Measurements from ENCODE around the gene SCD5. TPM values are rescaled to one million over a fixed set of nuclear protein-coding genes. Genes with fewer than 3 reads are reported as not detected.
"Not testable (repeated sequence)": the region's sequence is repeated elsewhere in the genome, so short reads cannot be mapped to it uniquely, and the experiment has no call there.

Gene SCD5
- polyA plus RNA-seq, result 10 to 100 TPM in 2 of 3 donors, 1 to 10 TPM in 1; 4.3 to 18.6 (median 14.3) TPM

- H3K27ac ChIP-seq (ENCODE audit: low read depth, low read length), result no peak within 1 kb of the TSS
- WGBS, 3 donors, result 1% methylated on average over 83 to 94 of the region's 94 CpGs
These were observed at the start of gene SCD5 for GRCh38 chr4:82798168-82799005. Gene SCD5 (minus strand): TSS chr4:82798796. CDS start chr4:82798537, 259 bp downstream.

- no peak overlapping the region for H3K27ac ChIP-seq (ENCODE audit: low read depth, low read length)
These were observed 44.0 kb upstream of the SCD5 start for GRCh38 chr4:82842593-82842992.

GRCh38 chr4:82839624-82840023 is 41.0 kb upstream of the SCD5 start:
- H3K27ac ChIP-seq (ENCODE audit: low read depth, low read length), result no peak overlapping the region
- 57 to 80% (median 78%) methylated on average over 1 of the region's 1 CpG for WGBS, 3 donors

GRCh38 chr4:82833696-82834313 is 35.2 kb upstream of the SCD5 start:
- WGBS, 3 donors, result 57 to 83% (median 75%) methylated on average over 1 of the region's 1 CpG
- H3K27ac ChIP-seq (ENCODE audit: low read depth, low read length), result no peak overlapping the region

GRCh38 chr4:82833060-82833459 is 34.5 kb upstream of the SCD5 start:
- not testable (repeated sequence) for H3K27ac ChIP-seq (ENCODE audit: low read depth, low read length)
- WGBS, 3 donors, result 58 to 94% (median 92%) methylated on average over 4 of the region's 4 CpGs

GRCh38 chr4:82825425-82825824 is 26.8 kb upstream of the SCD5 start:
- no peak overlapping the region for H3K27ac ChIP-seq (ENCODE audit: low read depth, low read length)

GRCh38 chr4:82823062-82823461 is 24.5 kb upstream of the SCD5 start:
- no peak overlapping the region for H3K27ac ChIP-seq (ENCODE audit: low read depth, low read length)
- WGBS, 3 donors, result 94 to 96% (median 94%) methylated on average over 5 of the region's 5 CpGs

More at GRCh38 chr4:82825425-82825824, 26.8 kb upstream of the SCD5 start:
- WGBS, 3 donors, result 82 to 85% (median 85%) methylated on average over 3 of the region's 3 CpGs

GRCh38 chr4:82820689-82821088 is 22.1 kb upstream of the SCD5 start:
- H3K27ac ChIP-seq (ENCODE audit: low read depth, low read length), result no peak overlapping the region
- 28 to 37% (median 28%) methylated on average over 2 of the region's 2 CpGs for WGBS, 3 donors

GRCh38 chr4:82818664-82819662 is 20.4 kb upstream of the SCD5 start:
- 83 to 90% (median 89%) methylated on average over 2 of the region's 2 CpGs for WGBS, 3 donors
- no peak overlapping the region for H3K27ac ChIP-seq (ENCODE audit: low read depth, low read length)

- 96 to 99% (median 99%) methylated on average over 6 of the region's 6 CpGs for WGBS, 3 donors
These were observed 18.3 kb upstream of the SCD5 start for GRCh38 chr4:82816874-82817273.

GRCh38 chr4:82814034-82814433 is 15.4 kb upstream of the SCD5 start:
- H3K27ac ChIP-seq (ENCODE audit: low read depth, low read length), result no peak overlapping the region
- 77 to 86% (median 83%) methylated on average over 1 of the region's 1 CpG for WGBS, 3 donors

More at GRCh38 chr4:82816874-82817273, 18.3 kb upstream of the SCD5 start:
- H3K27ac ChIP-seq (ENCODE audit: low read depth, low read length), result not testable (repeated sequence)

- 22 to 25% (median 23%) methylated on average over 6 of the region's 6 CpGs for WGBS, 3 donors
- no peak overlapping the region for H3K27ac ChIP-seq (ENCODE audit: low read depth, low read length)
These were observed 13.3 kb upstream of the SCD5 start for GRCh38 chr4:82811838-82812341.

- WGBS, 3 donors, result 54 to 88% methylated on average over 1 of the region's 1 CpG; no CpG with 5 or more reads in 1 of the 3 donors
- no peak overlapping the region for H3K27ac ChIP-seq (ENCODE audit: low read depth, low read length)
These were observed 12.8 kb upstream of the SCD5 start for GRCh38 chr4:82811392-82811791.

- WGBS, 3 donors, result 35 to 63% (median 55%) methylated on average over 4 of the region's 4 CpGs
- no peak overlapping the region for H3K27ac ChIP-seq (ENCODE audit: low read depth, low read length)
These were observed 11.6 kb upstream of the SCD5 start for GRCh38 chr4:82810176-82810575.

GRCh38 chr4:82809619-82810018 is 11.0 kb upstream of the SCD5 start:
- no peak overlapping the region for H3K27ac ChIP-seq (ENCODE audit: low read depth, low read length)

GRCh38 chr4:82803746-82804145 is 5.2 kb upstream of the SCD5 start:
- WGBS, 3 donors, result 90 to 92% (median 91%) methylated on average over 4 of the region's 4 CpGs
- no peak overlapping the region for H3K27ac ChIP-seq (ENCODE audit: low read depth, low read length)

GRCh38 chr4:82802911-82803310 is 4.3 kb upstream of the SCD5 start:
- no peak overlapping the region for H3K27ac ChIP-seq (ENCODE audit: low read depth, low read length)
- 61 to 74% (median 63%) methylated on average over 2 of the region's 2 CpGs for WGBS, 3 donors

- H3K27ac ChIP-seq (ENCODE audit: low read depth, low read length), result no peak overlapping the region
- WGBS, 3 donors, result 64 to 76% (median 73%) methylated on average over 3 of the region's 3 CpGs
These were observed 3.4 kb upstream of the SCD5 start for GRCh38 chr4:82801910-82802521.

All from adipose tissue (tissue), 3 donors.